ENCODE results near the gene C20orf173.
"Not testable (repeated sequence)": the region's sequence is repeated elsewhere in the genome, so short reads cannot be mapped to it uniquely, and the experiment has no call there.

C20orf173 gene

DNA sequence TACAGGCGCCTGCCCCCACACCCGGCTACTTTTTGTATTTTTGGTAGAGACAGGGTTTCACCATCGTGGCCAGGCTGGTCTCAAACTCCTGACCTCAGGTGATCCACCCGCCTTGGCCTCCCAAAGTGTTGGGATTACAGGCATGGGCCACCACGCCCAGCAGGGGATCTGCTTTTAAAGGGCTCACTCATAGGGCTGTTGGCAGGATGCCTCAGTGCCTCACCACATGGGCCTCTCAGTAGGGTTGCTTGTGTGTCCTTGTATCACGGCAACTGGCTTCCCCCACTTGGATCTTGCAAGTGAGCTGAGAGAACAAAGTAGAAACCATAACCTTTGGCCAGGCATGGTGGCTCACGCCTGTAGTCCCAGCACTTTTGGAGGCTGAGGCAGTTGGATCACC is 15.5 kb upstream of the C20orf173 start:
- not testable (repeated sequence) for DNase-seq

DNA sequence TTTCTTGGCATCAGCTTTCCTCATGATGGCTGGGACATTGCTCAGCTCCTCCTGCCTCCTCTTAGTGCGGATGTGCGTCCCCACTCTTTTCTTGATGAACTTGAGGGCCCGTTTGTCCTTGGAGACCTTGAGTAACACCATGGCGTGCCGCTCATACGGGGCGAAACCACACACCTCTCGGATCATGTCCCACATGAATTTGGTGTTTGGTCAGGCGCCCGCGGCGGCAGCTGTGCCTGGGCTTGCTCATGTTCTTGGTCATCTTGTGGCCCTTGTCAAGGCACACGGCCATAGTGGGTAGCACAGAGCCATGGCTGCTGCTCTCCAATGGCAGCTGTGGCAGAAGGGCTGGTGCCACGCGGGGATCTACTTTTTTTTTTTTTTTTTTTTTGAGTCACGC is 15.0 kb upstream of the C20orf173 start:
- DNase-seq: no peak

DNA sequence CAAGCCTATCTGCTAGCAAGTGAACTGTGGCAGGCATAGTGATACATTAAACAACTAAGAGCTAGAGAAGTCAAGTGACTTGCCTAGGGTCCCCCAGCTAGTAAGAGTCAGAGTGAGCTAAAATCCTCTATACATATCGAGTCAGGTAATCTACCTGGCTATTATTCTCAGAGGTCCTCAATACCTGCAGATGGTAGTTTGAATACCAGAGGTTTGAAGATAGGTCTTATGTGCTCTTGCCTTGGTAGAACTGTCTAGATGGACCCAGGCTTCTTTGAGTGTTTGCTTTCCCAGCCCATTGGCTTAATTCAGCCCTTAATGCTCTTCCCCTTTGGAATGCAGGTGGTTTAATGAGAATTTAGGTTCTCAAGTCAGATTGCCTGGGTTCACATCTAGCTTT is 13.5 kb upstream of the C20orf173 start:
- no peak for DNase-seq

DNA sequence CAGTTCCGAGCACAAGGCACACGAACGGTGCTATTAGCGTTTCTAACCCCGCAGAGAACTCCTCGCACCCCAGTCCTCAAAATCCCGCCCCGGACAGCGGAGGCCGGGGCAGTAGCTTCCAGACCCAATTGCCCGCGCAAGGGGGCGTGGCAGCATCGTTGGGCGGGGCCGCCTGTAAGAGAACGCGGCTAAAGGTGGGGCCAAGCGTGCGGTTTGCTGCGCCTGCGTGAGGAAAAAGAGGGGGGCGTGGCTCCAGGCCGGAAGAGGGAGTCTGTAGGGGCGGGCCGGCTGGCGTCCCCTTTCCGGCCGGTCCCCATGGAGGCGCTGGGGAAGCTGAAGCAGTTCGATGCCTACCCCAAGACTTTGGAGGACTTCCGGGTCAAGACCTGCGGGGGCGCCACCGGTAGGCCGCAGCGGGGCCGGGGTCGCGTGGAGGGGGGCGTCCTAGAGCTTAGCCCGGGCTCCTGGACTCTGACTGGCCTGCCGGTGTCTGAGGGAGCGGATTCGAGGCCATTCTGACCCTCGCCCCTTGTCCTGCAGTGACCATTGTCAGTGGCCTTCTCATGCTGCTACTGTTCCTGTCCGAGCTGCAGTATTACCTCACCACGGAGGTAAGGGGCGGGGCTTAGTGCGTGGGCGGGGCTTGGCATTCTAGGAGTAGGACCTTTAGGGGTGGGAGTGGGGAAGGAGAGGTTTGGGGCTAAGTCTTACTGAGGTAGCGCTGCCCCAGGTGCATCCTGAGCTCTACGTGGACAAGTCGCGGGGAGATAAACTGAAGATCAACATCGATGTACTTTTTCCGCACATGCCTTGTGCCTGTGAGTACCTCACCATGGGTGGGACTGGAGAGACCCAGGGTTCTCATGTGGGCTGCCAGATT is 12.6 kb upstream of the C20orf173 start, which contains the start of gene ERGIC3:
TSS of gene ERGIC3 (plus strand) at position 296 of the 880 bp plus-strand sequence. CDS start at position 316, 20 bp downstream.
- DNase-seq: peak; percentile 99

DNA sequence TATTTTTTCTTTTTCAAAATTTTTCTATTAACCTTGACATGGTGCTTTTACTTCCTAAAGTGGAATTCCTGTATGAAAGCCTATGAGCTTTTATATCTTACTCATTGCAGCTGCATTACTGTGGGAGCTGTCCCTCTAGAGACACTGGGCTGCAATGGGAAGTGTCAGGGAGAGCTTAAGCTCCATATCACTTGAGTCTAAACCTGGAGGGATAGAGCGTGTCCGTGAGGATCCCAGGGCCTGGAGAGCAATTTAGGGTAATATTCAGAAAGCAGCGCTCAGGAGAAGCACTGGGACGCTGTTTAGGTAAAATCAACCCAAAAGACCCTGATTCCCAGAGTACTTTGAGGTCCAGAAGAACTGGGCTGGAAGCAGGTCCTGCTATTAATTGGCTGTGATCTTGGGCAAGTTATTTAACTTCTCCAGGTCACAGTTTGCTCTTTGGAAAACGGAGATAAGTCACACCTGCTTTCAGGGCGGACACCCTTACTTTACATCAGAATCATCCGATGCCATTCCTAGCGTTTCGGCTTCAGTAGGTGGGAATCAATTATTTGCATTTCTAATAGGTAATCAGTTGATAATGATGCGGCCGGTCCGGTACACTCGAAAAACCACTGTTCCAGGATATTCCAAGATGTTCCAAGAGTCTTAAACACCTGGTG is 11.8 kb upstream of the C20orf173 start:
- DNase-seq: no peak

DNA sequence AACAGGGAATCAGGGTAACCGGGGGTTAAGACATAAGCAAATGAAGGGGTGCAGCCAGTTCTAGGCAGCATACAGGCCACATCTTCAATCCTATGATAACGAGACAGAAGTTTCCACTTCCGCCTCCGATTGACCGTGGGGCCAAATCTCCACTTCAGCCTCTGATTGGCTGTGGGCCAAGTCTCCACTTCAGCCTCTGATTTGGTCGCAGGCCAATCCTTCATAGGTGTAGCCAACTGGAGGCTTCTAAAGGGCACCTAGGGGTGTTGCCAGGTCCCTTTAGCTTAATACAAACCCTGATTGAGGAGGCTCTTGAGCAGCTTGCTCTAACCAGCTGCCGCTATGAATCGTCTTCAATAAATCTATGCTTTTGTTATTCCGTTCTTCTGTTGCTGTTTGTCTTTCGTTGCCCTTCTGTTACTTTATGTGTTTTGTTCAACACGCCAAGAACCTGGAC is 10.3 kb upstream of the C20orf173 start:
- DNase-seq: no peak

DNA sequence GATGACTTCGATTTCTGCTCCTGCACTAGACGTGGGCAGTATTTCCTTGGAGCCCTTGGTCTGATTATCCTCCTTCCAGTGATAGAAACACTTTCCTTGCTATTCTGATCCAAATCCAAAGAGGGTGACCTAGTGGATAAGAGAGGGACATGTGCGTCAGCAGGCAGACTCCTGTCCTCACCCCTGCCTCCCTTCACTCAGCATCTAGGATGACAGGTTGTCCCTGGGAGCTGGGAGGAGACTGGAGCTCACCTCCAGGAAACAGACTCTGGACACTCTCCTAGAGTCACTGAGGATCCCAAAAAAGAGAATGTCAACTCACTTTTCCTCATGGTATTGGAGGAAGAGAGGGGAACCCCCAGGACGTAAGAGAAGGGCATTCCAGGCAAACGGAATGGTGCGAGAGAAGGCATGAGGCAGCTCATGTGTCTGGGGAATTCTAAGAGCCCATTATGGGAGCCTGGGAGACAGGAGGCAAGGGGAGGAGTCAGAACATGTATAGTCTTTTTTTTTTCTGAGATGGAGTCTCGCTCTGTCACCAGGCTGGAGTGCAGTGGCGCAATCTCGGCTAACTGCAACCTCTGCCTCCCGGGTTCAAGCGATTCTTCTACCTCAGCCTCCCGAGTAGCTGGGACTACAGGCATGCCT is 2.2 kb downstream of the C20orf173 start:
- DNase-seq: no peak

DNA sequence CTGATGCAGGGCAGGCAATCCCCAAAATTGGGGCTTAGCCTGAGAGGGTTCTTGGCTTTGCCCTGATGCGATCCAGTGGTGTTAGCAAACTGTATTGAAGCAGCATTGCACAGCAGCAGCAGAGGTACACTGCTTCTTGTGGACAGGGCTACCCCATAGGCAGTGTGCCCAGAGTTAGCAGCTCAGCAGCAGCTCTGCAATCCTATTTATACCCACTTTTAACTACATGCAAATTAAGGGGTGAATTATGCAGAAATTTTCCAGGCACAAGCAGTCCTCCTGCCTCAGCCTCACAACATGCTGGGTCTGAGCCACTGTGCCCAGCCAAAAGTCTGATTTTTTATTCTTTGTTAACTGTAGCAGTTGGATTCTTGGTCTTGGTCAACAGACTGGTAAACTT is 3.8 kb downstream of the C20orf173 start:
- DNase-seq: no peak

DNA sequence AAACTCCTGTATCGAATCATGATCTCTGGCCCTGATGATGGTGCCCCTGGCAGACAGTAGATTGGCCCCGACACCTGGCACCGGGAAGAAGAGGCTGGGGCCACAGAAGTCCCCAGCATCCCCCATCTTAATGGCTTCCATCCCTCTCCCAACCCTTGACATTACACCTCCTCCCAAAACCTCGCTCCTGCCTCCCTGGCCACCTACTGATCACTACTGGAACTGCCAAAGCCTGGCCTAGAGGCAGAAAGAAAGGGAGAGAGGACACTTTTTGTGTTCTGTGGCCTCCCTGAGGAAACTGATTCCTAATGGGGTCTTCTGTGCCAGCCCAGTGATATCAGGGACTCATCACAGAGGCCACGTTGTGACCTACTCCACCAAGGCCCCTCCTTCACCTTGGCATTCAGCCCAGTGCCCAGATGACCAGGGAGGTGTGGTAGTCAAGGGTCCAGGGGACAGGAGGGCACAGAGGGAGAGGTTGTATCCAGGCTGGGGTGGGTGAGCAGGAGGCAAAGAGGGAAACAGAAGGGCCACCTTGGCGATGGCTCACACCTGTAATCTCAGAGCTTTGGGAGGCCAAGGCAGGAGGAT is 6.1 kb downstream of the C20orf173 start:
- no peak for DNase-seq

DNA sequence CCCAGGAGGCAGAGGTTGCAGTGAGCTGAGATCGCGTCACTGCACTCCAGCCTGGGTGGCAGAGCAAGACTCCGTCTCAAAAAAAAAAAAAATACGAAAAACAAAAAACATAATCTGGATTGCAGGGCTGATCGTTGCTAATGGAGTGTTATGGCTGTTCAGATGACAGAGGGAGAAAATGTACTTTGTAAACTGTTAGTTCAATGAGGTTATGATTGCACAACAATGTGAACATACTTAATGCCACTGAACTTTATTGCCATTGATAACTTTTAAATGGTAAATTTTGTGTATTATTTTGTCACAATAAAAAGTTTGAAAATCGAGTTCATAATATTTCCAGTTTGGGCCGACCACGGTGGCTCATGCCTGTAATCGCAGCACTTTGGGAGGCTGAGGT is 10.5 kb downstream of the C20orf173 start:
- no peak for DNase-seq

DNA sequence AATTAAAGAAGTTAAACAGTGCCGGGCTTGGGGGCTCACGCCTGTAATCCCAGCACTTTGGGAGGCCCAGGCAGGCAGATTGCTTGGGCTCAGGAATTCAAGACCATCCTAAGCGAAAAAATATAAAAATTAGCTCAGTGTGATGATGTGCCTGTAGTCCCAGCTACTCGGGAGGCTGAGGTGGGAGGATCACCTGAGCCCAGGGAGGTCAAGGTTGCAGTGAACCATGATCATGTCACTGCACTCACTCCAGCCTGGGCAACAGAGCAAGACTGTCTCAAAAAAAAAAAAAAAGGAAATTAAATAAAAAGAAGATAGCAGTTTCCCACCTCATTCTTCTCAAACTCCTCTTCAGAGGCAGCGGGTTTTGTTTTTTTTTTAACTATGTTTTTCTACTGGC is 11.7 kb downstream of the C20orf173 start:
- not testable (repeated sequence) for DNase-seq

DNA sequence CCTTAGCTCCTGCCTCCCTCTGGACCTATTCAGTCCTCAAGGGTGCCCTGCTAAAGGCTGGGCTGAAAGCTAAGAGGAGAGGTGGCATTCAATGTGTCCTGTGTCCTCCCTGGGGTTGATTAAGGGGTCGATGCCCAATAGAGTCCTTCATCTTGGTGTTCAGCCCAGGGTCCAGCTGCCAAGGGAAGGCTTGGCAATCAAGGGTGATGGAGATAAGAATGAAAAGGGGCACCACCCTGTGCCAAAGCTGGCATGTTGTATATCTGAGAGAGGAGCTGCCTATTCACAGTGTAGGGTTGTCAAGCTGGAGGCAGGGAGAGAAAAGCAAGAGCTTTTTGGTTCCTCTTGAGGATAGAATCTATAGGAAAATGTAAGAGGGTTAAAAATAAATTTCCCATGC is 12.3 kb downstream of the C20orf173 start:
- no peak for DNase-seq

DNA sequence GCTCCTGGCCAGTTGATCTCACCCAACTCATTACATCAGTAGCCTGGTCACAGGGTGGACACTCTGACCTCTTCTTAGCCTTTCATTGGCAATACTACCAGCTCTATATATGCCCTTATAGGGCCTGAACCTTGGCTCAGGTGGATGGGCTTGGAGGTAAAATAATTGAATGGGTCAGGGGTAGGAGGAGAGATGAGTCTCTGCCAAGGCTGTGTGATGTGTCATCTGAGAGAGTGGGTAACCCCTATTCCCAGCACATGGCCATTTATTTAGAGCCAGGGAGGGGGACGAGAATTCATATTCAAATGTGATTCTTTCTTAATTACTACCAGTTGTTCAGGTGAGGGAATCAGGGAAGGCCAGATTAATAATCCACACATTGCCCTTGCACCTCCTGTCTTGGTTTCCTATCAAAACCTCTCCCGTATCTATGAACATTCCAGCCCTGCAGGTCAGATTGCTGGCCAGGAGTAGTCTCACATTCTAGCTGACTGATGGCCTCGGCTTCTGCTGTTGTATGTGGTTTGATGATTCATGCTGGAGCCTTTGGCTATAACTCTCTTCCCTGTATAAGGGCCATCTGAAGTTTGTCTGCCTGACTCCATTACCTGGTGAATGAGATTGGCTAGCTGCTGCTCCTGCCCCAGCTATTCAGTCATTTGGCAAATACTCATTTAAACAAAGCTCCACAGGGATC is 13.4 kb downstream of the C20orf173 start:
- no peak for DNase-seq

DNA sequence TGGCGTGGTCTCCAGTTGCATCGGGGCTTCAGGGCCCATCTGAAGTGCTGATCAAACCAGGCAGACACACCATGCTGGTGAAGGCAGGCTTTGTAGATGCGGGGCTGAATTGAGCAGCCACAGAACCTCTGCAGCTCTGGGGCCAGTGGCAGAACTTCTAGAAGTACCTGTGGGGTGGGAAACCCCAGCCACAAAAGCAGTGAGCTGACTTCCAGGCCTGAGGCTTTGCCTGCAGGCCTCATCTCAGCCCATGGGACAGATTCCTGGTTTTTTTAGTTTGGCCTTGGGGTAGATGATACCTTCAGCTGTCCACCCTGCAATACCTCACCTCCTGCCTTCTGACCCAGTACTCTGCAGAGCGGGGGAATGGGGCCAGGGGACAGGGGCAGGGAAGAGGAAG is 14.1 kb downstream of the C20orf173 start:
- no peak for DNase-seq

DNA sequence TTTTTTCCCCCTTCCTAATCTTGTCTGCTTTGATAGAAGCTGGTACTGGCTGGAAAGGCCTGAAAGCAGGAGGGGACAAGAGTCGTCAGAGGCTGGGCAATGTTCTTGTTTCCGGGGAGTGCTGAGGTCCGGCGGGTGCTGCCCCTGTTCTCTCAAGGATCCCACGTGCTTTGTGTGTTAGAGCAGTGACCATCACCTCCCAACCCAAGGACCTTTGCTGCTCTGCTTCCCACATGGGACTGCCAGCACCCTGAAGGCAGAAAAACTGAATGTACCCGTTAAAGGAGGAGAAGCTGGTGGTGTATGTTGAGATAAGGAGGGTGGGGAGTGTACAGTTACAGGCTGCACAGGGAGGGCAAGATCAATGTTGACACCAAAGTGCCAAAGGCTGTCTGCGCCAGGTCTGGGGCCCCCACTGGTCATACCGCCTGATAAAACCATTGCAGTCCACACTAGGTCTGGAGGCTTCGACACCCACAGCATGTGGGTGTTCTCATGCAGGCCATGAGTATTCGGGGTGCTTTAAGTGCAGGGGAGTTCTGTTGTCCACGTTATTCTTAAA is 15.0 kb downstream of the C20orf173 start:
- DNase-seq: no peak

DNA sequence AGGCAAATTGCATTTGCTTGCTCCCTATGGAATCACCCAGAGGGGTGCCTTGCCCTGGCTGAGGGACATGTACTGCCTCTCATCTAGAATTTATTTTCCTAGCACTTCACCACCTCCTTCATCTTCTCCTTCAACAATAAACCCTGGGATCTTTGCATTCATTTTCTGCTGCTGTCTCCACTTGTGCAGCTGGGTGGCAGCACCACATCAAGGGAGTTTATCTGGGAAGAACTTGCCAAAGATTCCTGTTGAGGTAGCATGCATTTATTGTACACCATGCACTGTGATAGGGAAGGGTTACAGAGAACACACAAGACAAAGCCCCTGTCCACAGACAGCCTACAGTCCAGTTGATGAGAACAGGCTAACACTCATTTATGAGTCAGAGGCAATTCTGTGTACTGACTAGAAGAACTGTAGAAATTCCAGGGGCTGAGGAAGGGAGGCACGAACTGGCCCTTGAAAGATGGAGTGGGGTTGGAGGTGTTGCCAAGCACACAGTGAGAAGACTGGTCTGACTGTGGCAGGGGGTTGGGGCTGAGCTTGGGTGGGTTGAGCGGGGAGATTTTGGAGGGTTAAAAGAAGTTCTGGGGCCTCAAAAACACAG is 17.5 kb downstream of the C20orf173 start:
- DNase-seq: no peak

DNA sequence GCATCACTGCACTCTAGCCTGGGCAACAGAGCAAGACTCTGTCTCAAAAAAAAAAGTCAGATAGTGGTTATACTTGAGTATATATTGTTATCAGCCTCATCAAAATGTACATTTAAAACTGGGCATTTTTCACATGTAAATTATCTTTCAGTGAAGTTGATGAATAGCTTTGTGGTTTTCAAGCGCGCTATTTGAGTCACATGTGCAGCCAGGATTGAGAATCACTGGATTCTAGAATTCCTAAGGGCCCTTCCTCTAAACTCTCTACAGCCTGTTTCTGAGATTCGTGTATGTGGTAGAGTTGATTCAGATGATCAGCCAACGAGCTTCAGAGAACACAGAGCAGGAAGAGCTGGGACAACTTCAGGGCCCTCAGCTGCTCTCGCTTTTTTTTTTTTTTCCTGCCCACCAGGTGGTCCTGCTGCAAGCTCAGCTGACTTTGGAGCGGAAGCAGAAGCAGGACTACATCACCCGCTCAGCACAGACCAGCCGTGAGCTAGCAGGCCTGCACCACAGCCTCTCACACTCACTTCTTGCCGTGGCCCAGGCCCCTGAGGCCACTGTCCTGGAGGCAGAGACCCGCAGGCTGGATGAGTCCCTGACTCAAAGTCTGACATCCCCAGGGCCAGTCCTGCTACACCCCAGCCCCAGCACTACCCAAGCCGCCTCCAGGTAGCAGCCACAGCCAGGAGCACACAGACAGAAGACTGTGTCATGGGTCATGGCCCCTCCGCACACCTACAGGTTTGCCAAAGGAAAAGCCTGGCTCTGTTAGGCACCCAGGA is 18.3 kb downstream of the C20orf173 start:
- no peak for DNase-seq

DNA sequence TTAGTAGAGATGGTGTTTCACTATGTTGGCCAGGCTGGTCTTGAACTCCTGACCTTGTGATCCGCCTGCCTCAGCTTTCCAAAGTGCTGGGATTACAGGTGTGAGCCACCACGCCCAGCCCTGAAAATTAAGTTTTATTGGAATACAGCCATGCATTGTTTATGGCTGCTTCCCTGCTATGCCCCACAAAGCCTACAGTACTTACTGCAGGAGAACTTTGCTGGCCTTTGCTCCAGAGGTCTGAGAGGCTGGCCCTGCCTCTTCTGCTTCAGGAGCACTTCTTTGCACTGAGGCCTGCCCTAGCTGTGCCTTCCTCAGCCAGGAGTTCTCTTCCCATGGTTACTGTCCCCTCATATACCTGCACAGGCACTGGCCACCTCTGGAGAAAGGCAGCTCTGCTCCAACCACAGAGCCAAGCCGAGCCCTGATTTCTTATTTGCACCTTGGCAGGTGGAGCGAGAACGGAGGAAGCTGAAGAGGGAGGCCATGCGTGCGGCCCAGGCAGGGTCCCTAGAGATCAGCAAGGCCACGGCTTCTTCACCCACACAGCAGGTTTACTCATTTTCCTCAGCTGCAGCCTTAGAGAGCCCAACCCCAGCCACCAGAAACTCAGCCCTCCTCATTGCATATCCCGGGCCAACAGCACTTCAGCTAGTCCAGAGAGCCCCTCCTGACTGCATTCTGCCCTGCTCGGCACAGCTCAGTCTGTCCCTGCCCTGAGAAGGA is 20.8 kb downstream of the C20orf173 start:
- DNase-seq: no peak

DNA sequence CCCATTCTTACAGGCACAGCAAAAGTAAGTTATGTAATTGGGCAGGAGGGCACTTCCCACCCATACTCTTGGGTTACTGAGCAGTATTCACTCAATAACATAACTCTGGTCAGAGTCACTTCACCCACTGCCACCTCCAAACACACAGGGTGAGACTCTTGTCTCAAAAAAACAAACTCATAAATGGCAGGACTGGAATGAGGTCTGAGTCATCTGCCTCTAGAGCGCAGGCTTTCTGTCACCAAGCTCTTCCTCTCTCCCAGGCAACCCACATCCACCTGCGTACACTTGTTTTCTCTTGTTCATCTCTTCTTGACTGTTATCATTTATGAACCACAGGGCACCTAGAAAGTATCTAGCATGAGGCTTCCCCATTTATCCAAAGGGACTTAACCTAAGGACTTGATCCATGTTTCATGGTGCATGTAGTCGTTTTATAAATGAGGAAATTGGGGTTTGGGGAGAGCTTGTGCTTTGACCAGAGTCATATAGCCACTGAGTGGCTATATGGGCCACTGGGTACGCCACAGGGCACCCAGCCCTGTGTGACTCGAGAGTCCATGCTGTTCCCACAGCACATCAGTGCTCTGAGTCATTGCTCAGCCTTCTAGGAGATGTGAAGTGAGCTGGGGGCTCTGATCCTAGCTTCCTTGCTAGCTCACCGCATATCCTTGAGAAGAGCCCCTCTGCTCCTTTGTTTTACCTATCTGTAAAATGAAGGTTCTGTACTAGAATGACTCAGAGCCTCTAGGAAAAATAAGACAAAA is 22.4 kb downstream of the C20orf173 start:
- DNase-seq: no peak

Measured in activated effector memory CD4-positive, alpha-beta T cell treated with anti-CD3 and anti-CD28 coated beads, Interleukin-2, amount 50 U/mL, for 16 hours (primary cell).